HG02973 (cell line): ENCODE measurements around the gene CDK5RAP2.
"Not testable (repeated sequence)": the region's sequence is repeated elsewhere in the genome, so short reads cannot be mapped to it uniquely, and the experiment has no call there.

Experiments
- ATAC-seq: cut with Tn5 transposase; IDR thresholded peaks from one replicate; pipeline ENCODE4 v1.9.1; 2021; ENCODE audit warnings: moderate library complexity; ENCODE audit not compliant: unreplicated experiment

CDK5RAP2 gene

DNA sequence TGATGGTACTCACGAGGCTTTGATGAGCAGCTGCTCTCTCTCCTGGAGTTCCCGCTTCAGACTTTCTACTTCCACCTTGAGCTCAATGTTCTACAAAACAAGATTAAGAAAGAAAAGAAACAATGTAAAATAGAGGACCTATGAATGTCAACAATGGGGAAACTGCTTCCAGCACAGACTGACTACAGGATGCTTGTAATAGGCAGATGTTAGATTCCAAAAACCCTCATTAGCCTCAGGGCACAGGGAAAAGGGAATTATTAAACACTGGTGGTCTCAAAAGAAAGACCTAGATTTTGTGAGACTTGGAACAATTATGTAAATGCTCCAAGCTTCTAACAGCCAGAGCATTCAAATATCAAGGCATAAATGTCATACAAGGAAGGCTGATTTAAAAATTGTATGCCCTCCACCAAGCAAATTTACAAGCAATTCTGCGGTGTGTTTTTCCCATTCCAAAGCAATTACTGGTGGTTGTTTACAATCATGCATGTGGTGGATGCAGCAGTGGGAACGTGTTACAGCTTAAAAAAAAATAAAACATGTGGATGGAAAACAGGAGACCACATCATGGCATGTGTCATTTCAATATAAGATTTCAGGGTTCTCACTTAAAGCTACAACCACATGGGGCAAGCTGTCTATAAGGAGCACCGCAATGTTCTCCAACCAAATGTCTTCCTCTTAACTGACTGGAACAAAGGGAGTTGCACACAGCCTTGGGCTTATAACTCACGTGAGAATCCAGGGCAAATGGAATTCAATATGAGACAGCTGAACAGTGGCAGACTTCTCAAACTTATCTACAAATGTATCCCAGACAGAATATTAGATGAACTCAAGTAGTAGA is 34.0 kb downstream of the CDK5RAP2 start:
- no peak for ATAC-seq

DNA sequence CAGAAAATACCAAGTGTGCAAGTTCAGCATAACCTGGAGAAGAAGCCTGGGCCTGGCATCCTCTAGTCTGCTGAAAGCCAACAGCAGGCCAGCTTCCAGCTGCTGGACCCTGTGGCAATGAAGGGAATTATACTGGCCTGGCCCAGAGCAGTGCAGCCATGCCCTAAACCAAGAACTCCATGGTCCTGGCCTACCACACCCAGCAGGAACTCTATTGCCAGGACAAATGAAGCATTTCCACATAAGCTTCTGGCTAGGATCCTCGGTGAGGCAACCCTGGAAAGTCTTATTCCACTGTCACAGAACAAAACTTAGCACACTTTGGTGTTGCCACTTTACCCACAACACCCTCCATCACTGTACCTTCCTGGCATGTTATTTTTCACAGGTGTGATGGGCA is 35.5 kb downstream of the CDK5RAP2 start:
- ATAC-seq = no peak

DNA sequence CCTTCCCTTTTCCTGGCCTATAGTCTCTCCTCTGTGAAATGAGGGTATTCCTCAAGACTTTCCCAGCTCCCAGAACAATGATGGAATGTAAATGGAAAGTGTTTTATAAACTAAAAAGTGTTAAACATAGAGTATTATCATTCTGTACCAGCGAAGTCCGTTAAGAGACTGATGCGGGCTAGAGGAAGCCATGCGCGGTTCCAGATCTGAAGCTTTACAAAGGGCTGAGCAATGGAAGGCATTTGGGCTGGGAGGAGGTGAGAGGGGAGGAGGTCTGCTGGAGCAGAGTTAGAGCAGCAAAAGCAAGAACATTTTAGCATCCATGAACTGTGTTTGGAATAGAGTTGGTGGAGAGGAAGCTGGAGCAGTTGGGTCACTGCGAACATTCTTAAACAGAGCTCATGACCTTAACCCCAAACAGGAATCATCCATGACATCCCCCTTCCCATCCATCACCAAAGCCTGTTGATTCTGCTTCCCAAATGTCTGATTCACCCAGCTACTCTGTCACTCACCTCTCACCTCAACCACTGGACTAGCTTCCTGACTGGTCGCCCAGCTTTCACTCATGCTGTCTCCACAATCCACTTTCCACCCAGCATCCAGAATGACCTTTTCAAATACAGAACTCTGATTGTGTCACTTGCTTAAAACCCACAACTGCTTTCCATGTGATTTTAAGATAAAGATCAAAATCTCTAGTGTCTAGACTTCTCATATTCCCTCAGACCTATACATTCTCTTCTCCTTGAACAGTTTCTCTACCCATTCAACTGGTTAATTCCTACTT is 37.1 kb downstream of the CDK5RAP2 start:
- ATAC-seq = no peak

DNA sequence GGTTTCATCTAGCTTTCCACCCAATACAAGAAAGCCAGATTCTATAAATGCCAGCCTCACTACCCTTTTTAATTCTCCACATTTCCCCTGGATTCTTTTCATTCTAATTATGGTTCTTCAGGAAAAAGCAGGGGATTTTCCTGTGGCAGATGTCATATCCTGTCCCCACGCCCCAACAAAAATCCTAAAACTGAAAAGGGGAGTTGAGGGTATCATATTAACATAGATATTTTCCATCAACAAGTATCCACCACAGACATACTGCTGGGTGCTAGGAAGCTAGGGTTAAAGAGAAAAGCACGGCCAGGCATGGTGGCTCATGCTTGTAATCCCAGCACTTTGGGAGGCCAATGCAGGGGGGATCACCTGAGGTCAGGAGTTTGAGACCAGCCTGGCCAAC is 38.0 kb downstream of the CDK5RAP2 start:
- ATAC-seq = no peak

DNA sequence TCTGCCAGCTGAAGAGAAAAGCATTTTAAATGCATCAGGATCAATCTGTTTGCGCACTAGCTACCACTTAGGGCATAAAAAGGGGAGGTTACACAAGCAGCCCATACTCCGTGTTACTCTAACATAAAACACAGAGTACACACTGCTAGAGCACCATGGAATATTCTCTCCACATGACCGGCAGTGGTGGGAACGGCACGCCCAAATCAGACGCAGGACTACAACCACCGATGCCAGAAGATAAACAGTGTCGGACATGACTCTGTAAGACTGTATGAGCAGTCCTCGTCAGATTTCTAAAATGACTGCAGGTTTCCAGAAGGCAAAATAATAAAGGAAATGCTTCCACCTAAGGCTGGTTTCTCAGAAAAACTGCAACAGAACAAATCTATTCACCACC is 40.0 kb downstream of the CDK5RAP2 start:
- no peak for ATAC-seq

DNA sequence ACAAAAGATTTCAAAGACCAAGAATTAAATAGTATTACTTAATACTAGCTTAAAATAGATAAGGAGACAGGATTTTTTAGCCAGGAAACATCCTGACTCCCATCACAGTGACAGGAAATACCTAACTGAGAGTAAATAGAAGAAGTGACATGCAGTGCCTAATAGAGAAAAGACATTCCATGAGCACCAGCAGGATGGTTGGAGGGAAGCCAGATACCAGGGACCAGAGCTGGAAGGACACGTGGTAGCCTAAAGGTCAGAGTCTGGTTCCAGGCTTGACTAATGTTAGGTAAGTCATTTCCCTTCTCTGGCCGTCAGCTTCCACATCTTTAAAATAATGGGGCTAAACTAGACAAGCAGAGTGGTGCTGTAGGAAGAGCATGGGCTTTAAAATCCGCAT is 41.6 kb downstream of the CDK5RAP2 start:
- ATAC-seq = no peak

DNA sequence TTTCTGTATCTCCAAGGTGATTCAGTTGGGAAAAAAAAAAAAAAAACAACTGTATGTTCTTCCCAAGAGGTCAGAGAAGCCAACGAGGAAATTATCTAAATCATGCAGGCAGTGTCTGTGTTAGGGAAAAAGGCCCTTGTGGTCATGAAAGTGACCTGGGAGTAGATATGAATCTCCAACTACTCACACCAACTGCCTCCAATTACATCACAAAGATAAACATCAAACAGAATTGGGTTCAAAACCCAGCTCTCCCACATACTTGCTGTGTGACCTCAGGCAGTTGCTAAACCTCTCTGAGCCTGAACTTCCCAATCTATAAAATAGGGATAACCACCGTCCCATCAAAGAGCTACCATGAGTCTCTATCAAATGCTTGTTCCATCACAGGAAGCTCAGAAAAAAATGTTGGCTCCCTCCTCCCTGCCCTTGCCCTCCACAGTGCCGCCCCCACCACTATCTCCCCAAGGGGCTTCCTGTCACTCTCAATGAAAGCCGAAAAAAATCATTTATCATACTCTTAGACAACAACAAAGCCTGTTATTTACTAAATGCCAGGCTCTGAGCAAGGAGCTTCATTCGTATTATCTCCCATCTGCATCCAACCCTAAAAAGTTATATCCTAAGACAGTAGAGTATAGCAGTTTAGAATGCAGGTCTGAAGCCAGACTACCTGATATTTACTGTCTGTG is 42.9 kb downstream of the CDK5RAP2 start:
- ATAC-seq = no peak

DNA sequence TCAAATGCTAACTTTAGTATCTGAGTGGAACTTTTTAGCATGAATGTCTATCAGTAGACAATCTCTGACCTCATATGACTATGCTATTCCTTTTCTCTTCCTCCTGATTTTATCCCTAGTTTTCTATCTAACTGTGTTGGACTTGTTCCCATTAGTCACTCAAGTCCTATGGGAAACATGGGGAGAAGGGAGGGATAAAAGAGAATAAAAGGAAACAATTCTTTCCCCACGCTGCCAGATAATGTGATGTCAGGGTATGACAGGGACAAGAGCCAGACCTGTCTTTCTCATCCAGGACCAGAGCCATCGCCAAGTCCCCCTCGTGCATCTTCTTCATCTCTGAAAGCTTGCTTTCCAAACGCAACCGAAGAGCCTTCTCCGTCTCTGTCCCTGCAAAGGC is 43.9 kb downstream of the CDK5RAP2 start:
- ATAC-seq = no peak

DNA sequence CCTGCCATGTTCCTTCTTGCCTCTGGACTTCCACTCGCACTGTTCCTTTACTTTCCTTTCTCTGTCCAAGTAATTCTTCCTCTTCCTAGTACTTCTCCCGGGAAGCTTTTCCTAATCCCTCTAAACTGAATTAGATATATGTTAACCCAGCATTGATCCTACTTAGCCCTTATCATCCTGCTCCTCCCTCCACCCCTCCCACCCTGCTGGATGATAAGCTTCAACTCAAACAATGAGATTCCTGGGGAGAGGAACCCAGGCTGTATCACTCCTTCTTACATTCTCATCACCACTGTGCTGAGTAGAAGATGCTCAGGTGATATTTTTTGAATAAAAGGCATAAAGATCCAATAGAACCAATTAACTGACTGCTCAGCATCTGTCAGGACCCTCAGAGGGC is 45.7 kb downstream of the CDK5RAP2 start:
- no peak for ATAC-seq

DNA sequence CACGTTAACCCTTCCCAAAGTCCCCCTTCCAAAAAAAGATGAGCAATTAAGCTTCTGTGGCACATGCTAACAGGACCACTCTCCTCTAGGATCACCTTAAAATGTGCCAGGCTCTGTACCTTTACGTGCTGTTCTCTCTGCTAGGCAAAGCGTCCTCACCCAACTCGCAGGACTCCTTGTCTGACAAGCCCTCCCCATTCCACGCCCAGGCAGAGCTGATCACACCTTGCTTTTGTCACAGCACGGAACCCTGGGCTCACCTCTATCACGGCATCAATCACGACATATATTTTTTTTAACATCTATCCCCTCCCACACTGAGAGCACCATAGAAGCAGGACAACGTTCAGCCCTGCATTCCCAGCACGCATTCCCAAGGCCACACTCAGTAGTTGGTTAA is 47.1 kb downstream of the CDK5RAP2 start:
- ATAC-seq = no peak

DNA sequence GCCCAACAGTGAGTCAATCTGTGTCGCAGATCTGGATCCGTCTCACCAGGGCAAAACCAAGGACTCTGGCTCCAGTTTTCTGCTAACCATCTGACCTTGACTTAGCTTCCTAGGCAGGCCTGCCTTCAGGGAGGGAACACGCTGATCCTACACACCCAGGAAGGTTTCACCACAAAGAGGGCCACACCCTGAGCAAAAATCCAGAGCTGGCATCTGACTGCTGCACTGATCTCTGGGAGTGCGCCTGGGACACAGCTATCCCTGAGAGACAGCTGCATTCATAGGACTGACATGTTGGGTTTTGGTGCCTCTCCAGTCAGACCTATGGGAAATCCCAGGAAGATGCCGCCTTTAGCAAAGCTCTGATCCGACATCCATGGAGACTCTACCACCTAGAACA is 47.5 kb downstream of the CDK5RAP2 start:
- ATAC-seq = no peak

DNA sequence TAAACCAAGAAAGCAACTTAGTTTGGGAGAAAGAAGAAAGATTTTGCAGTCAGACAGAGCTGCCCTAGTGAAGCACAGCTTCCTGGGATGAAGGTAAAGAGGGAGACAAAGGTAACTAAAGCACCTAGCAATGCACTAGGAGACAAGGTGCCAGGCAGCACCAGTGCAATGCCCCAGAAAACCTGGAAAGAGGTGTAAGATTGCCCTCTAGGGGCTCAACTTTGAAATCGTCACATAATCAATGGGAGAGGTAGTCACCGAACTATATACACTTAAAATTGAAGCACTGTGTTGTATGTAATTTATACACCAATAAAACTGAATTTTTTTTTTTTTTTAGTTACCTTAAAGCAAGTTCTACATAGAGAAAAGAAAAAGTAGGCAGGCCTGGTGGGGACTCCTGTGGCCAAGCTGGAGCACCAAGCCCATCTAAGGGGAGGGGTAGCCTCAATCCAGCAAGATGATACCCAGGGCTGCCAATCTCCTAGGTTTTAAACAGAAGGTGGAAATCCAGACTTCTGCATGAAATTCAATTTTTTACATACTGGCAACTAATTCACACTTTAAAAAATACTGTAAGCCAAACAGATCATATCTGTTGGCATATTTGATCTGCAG is 48.2 kb downstream of the CDK5RAP2 start:
- no peak for ATAC-seq

DNA sequence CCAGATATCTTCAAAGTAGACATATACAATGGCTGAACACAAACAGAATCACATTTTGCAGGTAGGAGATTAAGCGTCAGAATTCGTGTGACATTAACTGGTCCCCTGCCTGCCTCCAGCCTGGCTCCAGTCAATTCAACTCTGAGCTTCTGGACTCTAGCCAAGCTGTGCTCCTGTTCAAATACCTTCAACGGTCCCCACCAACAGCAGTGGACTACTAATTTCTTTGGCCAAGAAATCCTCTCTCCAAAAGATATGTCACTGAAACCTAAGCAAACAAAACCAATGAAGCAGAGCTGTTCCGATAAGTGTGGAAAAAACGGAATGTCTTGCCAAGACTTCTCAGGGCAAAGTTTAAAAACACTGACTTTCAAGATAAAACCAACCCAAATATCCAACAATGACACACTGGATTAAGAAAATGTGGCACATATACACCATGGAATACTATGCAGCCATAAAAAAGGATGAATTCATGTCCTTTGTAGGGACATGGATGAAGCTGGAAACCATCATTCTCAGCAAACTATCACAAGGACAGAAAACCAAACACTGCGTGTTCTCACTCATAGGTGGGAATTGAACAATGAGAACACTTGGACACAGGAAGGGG is 49.6 kb downstream of the CDK5RAP2 start:
- ATAC-seq = not testable (repeated sequence)

DNA sequence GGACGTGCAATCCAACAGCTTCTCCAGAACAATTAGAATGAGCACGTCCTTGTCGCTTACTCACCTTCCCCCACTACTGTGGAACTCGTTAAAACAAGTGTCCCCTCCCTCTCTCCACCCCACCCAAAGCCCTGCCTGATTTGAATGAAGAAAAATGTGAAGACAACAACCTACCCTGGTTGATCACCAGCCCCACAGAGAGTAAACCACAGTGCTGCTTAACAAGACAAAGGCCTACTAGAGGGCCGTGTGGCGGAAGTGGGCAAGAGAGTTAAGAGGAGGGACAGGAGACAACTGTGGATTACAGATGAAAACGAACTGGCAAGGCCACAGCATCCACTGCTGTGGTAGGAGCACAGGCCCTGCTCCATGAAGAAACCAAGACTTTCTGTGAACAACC is 51.1 kb downstream of the CDK5RAP2 start:
- ATAC-seq = no peak

DNA sequence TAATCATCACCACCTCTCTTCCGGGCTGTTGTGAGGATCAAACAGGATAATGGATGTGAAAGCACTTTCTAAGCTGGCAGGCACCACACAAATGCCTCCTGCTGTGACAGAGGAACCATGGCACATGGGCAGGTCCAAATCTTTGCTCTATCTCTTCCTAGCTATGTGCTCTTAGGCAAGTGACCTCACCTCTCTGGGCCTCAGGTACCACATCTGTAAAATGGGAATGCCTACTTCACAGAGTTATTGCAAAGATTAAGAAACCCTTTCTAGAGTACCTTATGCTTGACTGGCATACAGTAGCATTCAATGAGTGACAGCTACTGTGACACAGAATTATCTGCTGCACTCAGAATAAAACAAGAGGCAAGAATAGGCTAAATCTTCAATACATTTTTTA is 51.6 kb downstream of the CDK5RAP2 start:
- no peak for ATAC-seq

DNA sequence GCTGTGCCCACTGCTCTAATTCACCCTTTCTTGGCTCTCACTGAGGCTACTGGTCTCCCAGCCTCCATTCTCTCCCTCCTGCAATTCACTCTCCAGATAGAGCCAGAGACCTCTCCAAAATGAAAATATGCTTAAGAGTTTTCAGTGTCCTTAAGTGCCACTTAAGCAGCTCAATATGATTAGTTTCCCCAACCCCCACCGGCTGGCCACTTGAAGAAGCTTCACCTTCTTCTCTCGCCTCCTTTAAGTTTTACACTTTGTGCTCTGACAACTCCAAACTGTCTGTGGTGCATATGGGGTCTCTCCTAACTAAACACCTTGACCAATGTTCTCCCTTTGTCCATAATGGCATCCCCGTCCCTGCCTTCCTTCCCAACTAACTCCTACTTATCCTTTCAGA is 53.4 kb downstream of the CDK5RAP2 start:
- ATAC-seq = no peak

DNA sequence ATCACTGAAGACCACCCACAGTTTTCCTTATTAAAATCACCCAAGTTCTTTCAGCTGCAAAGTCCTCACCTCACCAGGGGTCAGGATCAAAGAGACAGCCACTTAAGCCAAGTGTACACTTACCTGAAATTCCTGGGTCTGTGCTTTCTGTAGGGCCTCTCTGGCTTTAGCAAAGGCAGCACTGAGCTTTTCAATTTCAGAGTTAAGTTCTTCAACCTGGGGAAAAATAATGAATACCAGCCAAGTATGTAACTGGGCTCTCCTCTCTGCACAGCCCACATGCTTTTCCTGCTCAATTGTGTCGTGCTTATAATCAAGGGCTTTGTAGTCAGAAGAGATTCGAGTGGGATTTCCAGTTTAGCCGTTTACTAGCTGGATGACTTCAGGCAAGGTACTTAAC is 55.1 kb downstream of the CDK5RAP2 start:
- no peak for ATAC-seq

DNA sequence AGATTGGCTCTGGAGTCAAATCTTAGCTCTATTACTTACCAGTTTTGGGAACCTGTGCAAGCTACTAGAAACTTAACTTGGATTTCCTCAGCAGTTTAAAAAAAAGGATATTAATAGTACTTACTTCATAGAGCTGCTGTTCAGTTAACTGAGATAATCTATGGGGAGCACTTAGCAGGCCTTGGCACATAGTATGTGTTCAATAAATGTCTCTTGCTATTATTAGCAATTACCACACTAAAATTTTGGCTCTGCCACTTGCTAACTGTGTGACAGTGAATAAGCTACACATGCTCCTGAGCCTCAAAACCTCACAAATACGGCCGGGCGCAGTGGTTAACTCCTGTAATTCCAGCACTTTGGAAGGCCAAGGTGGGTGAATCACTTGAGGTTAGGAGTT is 55.9 kb downstream of the CDK5RAP2 start:
- no peak for ATAC-seq

DNA sequence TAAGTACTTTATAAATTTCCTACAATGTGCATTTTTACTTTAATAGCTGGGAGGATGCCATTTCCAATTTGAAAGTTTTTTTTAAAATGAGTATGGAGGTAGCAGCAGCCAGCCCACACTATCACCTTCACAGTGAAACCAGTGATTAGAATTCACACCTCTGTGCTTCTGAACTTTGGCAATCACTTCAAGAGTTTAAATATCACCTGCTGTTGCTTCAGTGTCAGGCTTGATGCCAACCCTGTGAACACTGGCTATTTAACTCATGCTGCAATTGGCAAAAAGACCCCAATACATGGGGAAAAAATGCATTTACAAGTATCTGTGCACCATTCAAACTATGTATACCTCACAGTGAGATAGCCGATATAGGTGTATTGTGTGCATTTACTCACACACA is 57.4 kb downstream of the CDK5RAP2 start:
- ATAC-seq = no peak

DNA sequence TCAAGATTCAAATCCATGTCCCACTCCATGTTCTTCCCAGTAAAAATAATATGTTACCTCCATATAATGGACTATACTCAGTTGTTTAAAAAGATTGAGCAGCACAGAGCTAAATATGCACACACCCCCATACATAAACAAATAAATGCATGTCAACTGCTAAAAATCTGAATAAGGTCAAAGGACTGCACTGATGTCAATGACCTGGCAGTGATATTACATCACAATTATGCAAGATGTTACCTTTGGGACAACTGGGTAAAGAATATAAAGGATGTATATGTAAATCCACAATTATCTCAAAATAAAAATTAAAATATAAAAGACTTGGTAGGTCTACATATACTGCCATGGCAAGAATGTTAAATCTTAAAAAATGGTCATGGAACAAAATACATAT is 57.9 kb downstream of the CDK5RAP2 start:
- no peak for ATAC-seq

DNA sequence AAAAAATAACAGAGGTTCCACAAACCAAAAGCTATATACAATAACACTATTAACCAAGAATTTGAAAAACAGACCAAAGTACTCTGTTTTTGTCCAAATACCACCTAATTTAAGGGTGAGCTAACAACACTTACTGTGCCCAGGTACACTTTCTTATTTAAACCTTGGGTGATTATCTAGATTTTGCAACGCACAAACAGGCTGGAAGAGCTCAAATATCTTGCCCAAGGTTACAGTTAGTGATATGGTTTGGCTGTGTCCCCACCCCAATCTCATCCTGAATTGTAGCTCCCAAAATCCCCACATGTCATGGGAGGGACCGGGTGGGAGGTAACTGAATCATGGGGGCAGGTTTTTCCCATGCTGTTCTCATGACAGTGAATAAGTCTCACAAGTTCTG is 58.9 kb downstream of the CDK5RAP2 start:
- ATAC-seq = no peak
